GM12878 (cell line): ENCODE data around the gene RAP2B. TPM values are rescaled to one million over a fixed set of nuclear protein-coding genes. Genes with fewer than 3 reads are reported as not detected.

Experiments used
- ATF2 ChIP-seq: IDR thresholded peaks from 2 replicates; pipeline ENCODE4 v1.6.1; 2012; ENCODE audit warnings: low read length, inconsistent platforms
- BACH1 ChIP-seq: fragments of 450-650 bp; IDR thresholded peaks from 2 replicates; pipeline ENCODE4 v1.6.1; 2017; ENCODE audit warnings: mild to moderate bottlenecking, borderline replicate concordance
- BHLHE40 ChIP-seq, 2 experiments: fragments of 450-650 bp in 1 of 2; IDR thresholded peaks; 2 replicates each; pipeline ENCODE4 v1.6.1; 2011 to 2017; ENCODE audit warnings: low read depth in 2 of 2, borderline replicate concordance in 1 of 2, improper control_type of control experiment in 1 of 2, low read length in 1 of 2, mild to moderate bottlenecking in 1 of 2
- CEBPB ChIP-seq, 2 experiments: fragments of 150-350 bp in 1 of 2; IDR thresholded peaks; 2 replicates each; pipeline ENCODE4 v1.6.1; 2012 to 2014; ENCODE audit warnings: low read depth in 2 of 2, low read length in 2 of 2, borderline replicate concordance in 1 of 2, inconsistent platforms in 1 of 2
- CHD4 ChIP-seq: fragments of 200-600 bp; sonication (generic); IDR thresholded peaks from 2 replicates; pipeline ENCODE4 v1.6.1; 2016; ENCODE audit warnings: mild to moderate bottlenecking
- FOS ChIP-seq: IDR thresholded peaks from 3 replicates; pipeline ENCODE4 v1.6.1; 2011; ENCODE audit warnings: borderline replicate concordance; ENCODE audit not compliant: insufficient read length; ENCODE audit errors: extremely low read depth
- IKZF1 ChIP-seq: fragments of 450-650 bp; conservative IDR thresholded peaks from 2 replicates; pipeline ENCODE4 v1.6.1; 2017; ENCODE audit warnings: antibody characterized with exemption, mild to moderate bottlenecking
- MLLT1 ChIP-seq: fragments of 450-650 bp; IDR thresholded peaks from 2 replicates; pipeline ENCODE4 v1.6.1; 2016; ENCODE audit warnings: mild to moderate bottlenecking
- MYB ChIP-seq: fragments of 150-350 bp; IDR thresholded peaks from 2 replicates; pipeline ENCODE4 v1.6.1; 2014; ENCODE audit warnings: mild to moderate bottlenecking, low read depth, low read length, borderline replicate concordance
- NR2C1 ChIP-seq: fragments of 450-650 bp; IDR thresholded peaks from 2 replicates; pipeline ENCODE4 v1.6.1; 2017; ENCODE audit warnings: antibody characterized with exemption, mild to moderate bottlenecking, moderate library complexity
- PAX5 ChIP-seq: IDR thresholded peaks from 2 replicates; pipeline ENCODE4 v1.6.1; 2011; ENCODE audit warnings: low read depth, low read length, borderline replicate concordance
- STAT3 ChIP-seq: IDR thresholded peaks from 2 replicates; pipeline ENCODE4 v1.6.1; 2011; ENCODE audit warnings: low read depth, low read length, improper control_type of control experiment
- ZNF274 ChIP-seq: IDR thresholded peaks from one replicate; pipeline ENCODE4 v1.8.0; 2011; ENCODE audit not compliant: insufficient read length, insufficient read depth
- ZNF592 ChIP-seq: fragments of 450-650 bp; IDR thresholded peaks from 2 replicates; pipeline ENCODE4 v1.6.1; 2017; ENCODE audit warnings: mild to moderate bottlenecking, moderate library complexity
- polyA plus RNA-seq, 11 experiments: library from polyadenylated mRNA; depleted of rRNA in 4 of 11; unstranded in 6 of 11; stranded (reverse) in 5 of 11; fragments of >200 nt; fragmentation: Nextera tagmentation in 4 of 11; fragmentation: Illumina TruSeq in 1 of 11; extraction: Ambion mirVana in 4 of 11; extraction: Trizol in 1 of 11; gene quantifications; 1 replicate in 1 of 11; 2 replicates in 10 of 11; pipeline versions ENCODE4 v1.2.1 to v1.2.3, GENCODE V29; 2011 to 2016; ENCODE audit warnings: inconsistent platforms in 2 of 11, missing spikeins in 2 of 11, low read depth in 1 of 11
- total RNA-seq, 4 experiments: library from RNA; depleted of rRNA in 3 of 4; stranded (reverse); fragments of >200 nt in 3 of 4; fragmentation: Illumina TruSeq in 1 of 4; extraction: Trizol in 1 of 4; gene quantifications; 2 replicates each; pipeline versions ENCODE4 v1.2.1 to v1.2.3, GENCODE V29; 2013 to 2021
- TF ChIP-seq, protein P1 (sequence below): fragments of 450-650 bp; IDR thresholded peaks from 2 replicates; pipeline ENCODE4 v1.6.1; 2016; ENCODE audit warnings: mild to moderate bottlenecking, moderate library complexity, borderline replicate concordance
- TF ChIP-seq, protein P2 (sequence below): fragments of 450-650 bp; IDR thresholded peaks from 2 replicates; pipeline ENCODE4 v1.6.1; 2016; ENCODE audit warnings: mild to moderate bottlenecking

The RAP2B gene
- total and polyA plus RNA-seq, 10 of the 15 experiments (the other 5 are each of a cell fraction or from before 2014, with no cell fraction given), result 5.9 to 21.3 (median 12.0) TPM

DNA sequence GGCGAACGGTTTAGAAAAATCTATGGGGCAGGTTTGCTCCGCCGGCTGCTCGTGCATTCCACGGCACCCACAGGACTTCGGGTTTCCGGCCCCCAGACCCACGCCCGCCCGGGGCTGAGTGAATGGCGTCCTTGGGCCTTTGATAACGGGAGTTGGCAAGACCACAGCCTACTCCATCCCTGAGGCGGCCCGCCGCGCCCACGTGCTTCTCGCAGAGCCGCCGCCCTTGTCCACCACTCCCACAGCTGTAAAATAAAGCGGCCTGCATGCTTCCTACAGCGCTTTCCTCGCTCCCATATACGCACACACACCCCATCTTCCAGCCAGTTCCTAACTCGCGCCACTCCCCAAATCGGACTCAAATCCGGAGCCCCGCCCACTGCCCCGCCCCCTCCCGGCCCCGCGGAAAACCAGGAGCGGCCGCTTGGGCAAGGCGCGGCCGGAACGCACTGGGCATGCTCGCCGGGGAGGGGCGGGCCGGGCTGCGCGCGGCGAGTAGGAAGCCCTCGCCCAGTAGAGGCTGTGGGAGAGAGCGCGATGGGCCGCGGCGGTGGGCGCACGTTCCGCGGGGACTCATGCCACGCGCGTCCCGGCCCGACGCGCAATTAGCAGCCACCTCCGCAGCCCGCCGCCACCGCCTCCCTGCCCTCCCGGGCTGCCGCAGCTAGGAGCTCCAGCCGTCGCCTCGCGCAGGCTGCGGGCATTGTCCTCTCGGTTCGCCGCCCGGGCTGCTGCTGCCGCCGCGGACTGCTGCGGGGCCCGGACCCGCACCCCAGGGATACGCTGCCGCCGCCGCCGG, at the start of gene RAP2B (continued):
- no peak for TF ChIP-seq ATF2
- TF ChIP-seq IKZF1, result peak; percentile 95
- TF ChIP-seq FOS, result no peak
- no peak; the same call in 1 of the 2 replicates for TF ChIP-seq MLLT1
- peak; percentile 98 for TF ChIP-seq BACH1
- TF ChIP-seq, protein P1, sequence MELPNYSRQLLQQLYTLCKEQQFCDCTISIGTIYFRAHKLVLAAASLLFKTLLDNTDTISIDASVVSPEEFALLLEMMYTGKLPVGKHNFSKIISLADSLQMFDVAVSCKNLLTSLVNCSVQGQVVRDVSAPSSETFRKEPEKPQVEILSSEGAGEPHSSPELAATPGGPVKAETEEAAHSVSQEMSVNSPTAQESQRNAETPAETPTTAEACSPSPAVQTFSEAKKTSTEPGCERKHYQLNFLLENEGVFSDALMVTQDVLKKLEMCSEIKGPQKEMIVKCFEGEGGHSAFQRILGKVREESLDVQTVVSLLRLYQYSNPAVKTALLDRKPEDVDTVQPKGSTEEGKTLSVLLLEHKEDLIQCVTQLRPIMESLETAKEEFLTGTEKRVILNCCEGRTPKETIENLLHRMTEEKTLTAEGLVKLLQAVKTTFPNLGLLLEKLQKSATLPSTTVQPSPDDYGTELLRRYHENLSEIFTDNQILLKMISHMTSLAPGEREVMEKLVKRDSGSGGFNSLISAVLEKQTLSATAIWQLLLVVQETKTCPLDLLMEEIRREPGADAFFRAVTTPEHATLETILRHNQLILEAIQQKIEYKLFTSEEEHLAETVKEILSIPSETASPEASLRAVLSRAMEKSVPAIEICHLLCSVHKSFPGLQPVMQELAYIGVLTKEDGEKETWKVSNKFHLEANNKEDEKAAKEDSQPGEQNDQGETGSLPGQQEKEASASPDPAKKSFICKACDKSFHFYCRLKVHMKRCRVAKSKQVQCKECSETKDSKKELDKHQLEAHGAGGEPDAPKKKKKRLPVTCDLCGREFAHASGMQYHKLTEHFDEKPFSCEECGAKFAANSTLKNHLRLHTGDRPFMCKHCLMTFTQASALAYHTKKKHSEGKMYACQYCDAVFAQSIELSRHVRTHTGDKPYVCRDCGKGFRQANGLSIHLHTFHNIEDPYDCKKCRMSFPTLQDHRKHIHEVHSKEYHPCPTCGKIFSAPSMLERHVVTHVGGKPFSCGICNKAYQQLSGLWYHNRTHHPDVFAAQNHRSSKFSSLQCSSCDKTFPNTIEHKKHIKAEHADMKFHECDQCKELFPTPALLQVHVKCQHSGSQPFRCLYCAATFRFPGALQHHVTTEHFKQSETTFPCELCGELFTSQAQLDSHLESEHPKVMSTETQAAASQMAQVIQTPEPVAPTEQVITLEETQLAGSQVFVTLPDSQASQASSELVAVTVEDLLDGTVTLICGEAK, result no peak
- TF ChIP-seq CHD4, result no peak
- TF ChIP-seq BHLHE40 (IDR thresholded peaks at IDR 0.05; ENCODE audit: borderline replicate concordance in 1 of 2, low read depth in 2 of 2, low read length in 1 of 2), result peak; percentile 79 to 95; a peak in 3 of 4 replicates
- 0 out of 2 replicates have a peak, but pooled peaks have one; percentile 26 for TF ChIP-seq ZNF592
- TF ChIP-seq, protein P2, sequence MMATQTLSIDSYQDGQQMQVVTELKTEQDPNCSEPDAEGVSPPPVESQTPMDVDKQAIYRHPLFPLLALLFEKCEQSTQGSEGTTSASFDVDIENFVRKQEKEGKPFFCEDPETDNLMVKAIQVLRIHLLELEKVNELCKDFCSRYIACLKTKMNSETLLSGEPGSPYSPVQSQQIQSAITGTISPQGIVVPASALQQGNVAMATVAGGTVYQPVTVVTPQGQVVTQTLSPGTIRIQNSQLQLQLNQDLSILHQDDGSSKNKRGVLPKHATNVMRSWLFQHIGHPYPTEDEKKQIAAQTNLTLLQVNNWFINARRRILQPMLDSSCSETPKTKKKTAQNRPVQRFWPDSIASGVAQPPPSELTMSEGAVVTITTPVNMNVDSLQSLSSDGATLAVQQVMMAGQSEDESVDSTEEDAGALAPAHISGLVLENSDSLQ, result no peak
- TF ChIP-seq NR2C1, result peak; percentile 3; the same call in 1 of the 2 replicates
- no peak for TF ChIP-seq MYB
- no peak for TF ChIP-seq STAT3
- TF ChIP-seq CEBPB (IDR thresholded peaks at IDR 0.05; ENCODE audit: borderline replicate concordance in 1 of 2, low read depth in 2 of 2, low read length in 2 of 2), result no peak
- no peak for TF ChIP-seq ZNF274
- TF ChIP-seq PAX5, result no peak
